Inflammatory macrophage treated with lipopolysaccharide for 4 hours (primary cell): ENCODE data around the gene B9D2.
"Not testable (repeated sequence)": the region's sequence is repeated elsewhere in the genome, so short reads cannot be mapped to it uniquely, and the experiment has no call there.

ENCODE experiments used
- DNase-seq: peaks from one replicate; pipeline ENCODE4 v3.0.0-alpha.2; 2020

The B9D2 gene

DNA sequence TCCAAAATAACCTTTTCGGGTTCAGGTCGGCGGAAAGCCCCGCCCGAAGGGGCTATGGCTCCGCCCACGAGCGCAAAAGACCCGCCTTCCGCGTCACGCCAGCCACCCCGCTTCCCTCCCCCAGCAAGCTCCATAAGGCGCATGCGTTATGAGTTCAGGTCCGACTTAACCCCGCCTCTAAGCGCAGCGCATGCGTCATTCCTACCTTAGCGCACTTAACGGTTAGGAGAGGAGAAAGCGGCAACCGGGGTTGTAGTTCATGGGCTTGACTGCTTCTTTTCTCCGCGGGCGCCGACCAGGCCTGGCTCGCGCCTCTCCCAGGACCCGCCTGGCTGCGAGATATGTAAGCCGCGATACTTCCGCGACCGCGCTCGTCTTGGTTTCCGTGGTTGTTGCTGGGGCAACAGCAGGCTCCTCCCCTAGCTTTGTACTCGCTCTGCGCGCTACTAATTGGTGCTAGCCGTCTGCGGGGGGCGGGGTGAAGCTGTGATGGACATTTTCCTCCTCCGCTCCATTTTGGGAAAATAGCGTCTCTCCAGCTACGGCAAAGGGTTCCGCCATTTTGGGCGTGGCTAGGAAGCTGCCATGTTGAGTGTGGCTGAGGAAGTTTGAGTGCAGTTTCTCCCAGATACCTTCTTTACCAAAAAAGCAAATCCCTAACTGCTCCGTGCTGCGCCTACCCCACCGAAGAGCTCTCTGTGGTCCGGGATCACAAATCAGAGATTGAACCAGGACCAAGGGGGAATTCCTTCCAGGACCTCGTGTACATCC lies at the start of gene B9D2:
B9D2 (minus strand) TSS at position 397 of the 771 bp plus-strand sequence. CDS start 630 bp downstream, outside the sequence.
- DNase-seq, result peak; percentile 99

DNA sequence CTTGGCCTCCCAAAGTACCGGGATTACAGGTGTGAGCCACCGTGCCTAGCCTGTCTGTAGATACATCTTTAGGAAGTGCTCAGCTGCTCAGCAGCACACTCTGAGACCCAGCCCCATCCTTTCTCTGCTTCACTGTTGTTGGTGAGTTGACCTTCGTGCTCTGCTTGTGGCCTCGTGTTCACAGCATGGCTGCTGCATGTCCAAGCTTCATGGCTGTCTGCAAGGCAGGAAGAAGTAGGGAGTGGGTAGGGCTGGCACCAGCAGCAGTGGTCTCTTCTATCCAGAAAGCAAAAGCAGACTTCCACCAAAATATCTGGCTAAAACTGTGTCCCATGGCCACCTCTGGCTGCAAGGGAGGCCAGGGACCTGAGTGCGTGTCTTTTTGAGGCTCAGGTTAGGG lies 49.0 kb upstream of the B9D2 start:
- DNase-seq, result no peak

DNA sequence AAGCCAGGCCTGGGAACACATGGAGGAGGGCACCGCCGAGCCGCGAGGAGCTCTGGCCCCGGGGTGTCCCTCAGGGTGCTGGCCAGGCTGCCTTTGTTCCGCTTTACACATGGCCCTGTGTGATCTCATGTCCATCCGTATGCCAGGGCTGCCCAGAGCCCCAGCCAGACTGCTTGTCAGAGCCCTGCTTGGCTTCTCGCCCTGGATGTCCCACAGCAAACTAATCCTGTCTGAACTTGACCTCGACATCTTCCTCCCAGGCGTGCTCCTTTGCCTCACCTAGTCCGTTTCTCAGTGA lies 48.0 kb upstream of the B9D2 start:
- DNase-seq, result no peak

DNA sequence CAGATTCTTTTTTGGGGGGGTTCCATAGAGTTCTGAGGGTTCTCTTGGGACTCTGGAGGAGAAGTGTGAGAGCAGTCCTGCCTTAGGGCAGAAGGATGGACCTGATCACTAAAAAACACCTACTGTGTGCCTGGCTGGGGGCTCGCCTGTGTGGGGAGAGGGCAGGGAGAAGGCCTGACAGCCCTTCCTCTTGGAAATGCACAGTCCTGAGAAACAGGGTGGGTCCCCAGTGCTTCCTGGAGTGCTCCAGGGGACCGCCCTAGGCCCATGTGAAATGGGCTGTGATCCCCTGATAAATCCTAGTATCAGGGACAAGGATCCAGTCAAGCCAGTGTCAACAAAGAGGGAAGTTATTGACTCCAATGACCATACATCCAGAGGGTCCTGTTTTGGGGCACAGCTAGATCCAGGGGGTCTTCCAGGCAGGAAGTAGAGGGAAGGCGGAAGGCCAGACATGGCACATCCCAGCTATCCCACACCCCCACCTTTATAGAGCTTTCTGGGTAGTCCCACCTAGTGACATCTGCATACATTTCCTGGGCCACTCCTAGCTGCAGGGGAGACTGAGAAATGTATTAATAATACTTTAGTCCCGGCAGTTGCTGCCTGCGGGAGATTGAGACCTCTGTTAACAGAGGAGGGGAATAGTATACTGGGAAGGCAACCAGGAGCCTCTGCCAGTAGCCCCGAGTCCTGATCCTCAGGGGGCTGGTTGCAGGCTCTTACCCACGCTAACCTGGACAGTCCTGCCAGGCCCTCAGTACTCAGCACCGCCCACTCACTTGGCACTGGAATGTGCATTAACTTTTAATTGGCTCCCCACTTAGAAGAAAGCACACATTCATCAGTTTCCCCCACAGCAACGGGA lies 47.4 kb upstream of the B9D2 start:
- DNase-seq, result no peak

- DNase-seq, result no peak
Observed at GRCh38 chr19:41410336-41411054, 46.5 kb upstream of the B9D2 start.

- no peak for DNase-seq
Observed at GRCh38 chr19:41409288-41409687, 45.3 kb upstream of the B9D2 start.

DNA sequence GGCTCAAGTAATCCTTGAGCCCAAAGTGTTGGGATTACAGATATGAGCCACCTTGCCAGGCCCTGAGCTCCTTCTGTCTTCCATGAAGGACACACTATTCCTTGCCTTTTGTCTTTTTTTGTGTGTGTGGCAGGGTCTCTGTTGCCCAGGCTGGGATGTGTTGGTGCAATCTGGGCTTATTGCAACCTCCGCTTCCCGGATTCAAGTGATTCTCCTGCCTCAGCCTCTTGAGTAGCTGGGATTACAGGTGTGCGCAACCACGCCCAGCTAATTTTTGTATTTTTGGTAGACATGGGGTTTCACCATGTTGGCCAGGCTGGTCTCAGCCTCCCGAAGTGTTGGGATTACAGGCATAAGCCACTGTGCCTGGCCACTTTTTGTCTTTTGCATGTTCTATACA lies 44.9 kb upstream of the B9D2 start:
- not testable (repeated sequence) for DNase-seq

DNA sequence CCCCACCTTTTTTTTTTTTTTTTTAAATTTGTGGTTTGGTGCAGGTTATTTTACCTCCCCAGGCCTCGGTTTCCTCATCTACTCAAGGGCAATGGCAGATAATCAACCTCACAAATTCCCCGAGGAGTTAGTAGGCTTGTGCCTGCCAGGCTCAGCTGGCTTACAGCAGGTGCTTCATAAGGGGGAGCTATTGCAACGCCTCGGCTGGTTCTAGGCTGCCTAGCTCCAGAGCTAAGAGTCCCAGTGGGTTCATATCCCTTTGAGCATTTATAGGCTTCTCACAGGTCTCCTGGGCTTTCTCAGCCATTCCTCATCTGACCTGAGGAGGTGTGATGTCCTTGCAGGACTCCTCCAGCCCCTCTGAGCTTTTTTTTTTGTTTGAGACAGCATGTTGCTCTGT lies 44.3 kb upstream of the B9D2 start:
- no peak for DNase-seq

DNA sequence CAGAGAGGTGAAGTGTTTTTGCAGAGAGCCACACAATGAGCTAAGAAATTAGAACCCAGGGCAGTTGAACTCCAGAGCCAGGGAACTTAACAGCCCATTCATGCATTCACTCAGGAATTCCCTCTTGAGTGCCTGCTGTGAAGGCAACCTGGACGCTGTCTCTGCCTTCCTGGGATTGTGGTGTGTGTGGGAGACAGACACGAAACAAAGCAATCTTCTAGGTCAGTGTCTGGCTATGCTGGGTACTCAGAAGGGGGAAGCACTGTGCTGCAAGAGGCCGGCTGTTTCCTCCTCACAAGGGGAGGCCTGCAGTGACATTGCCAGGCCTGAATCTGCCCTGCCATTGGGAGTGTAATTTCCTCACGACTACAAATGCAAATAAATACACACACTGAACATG lies 43.3 kb upstream of the B9D2 start:
- DNase-seq, result peak; percentile 77

DNA sequence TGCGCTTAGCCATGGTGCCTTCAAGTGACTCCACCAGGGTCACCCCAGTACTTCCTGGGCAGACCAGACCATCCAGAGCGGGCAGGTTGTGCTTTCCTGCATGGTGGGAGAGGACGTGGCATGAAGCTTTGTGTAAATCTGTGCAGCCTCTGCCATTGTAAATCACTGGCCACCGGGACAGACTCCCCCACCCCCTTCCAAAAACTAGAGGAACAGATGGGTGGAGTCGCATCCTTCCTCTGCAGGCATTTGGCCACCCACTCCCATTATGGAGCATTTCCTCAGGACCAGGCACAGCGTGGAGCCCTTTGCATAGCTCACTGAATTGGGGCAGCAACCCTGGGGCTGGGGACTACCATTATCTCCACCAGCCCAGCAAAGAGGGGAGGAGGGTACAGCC lies 41.8 kb upstream of the B9D2 start:
- DNase-seq, result no peak

DNA sequence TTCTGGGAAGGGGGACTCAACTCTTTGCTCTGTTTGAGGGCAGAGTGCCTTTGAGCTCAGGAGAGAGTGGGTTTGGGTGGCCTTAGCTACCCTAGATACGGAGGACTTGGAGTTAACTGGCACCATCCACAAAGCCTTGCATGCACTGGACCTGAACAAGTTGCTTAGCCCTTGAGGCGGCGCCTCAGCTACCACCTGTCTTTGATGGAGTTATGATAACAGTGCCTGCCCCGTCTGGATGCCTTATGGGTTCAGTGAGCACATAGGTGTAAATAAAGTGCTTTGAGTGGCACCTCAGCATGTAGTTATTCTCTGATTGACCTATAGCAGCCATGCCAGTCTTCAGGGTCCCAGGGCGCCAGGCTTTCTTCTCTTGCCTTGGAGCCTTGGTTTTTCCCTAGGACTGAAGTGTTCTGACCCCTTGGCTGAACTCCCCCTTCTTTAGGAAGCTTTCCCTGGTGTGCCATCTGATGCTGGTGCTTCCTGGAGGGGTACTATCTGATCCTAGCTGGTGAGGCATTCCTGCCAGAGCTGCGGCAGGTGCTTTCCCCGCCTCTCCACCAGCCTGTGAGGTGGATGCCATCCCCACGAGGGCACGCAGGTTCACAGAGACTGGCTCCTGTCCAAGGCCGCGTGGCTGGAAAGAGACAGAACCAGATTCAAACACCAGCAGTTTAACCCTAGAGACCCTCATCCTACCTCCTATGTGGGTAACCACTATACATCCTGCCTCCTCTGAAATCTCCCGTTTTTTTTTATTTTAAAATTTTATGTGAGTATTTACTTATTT lies 39.4 kb upstream of the B9D2 start:
- no peak for DNase-seq

DNA sequence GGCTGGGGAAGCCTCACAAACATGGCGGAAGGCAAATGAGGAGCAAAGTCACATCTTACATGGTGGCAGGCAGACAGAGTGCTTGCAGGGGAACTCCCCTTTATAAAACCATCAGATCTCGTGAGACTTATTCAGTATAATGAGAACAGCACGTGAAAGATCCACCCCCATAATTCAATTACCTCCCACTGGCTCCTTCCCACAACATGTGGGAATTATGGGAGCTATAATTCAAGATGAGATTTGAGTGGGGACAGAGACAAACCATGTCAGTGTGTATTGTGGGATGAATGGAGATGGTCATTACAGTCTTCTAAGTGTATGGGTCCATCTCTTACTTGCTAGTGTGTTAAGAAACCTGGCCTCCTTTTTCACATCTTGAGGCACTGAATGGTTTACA lies 38.1 kb upstream of the B9D2 start:
- DNase-seq, result no peak

GRCh38 chr19:41401483-41401882 lies 37.5 kb upstream of the B9D2 start:
- no peak for DNase-seq

DNA sequence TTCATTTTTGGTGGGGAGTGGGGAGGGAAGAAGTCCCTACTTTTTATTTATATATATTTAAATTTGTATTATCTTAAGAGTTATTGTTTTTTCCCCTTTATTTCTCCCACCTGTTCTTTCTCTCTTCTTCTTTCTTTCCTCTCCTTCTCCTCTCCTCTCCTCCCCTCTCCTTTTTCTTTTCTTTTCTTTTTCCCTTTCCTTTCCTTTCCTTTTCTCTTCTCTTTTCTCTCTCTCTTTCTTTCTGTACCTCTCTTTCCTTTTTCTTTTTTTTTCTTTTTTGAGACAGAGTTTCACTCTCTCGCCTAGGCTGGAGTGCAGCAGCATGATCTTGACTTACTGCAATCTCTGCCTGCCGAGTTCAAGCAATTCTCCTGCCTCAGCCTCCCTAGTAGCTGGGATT lies 35.6 kb upstream of the B9D2 start:
- no peak for DNase-seq

DNA sequence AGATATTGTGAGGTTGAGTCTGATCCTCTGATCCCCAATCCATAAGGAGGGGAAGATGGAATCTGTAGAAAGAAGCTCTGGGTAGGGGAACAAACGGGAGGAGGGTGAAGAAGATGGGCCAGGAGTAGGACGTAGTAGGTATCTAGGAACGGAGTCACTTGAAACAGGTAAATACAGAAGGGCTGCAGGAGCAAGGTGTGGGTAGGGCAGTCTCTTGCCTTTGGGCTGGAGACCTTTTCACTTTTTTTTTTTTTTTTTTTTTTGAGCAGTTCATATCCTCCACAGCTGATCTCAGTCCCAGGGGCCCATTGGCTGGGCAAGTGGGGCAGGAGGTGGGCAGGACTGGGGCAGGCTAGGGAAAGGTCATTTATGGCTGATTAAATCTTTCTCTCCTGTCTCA lies 35.1 kb upstream of the B9D2 start:
- no peak for DNase-seq

DNA sequence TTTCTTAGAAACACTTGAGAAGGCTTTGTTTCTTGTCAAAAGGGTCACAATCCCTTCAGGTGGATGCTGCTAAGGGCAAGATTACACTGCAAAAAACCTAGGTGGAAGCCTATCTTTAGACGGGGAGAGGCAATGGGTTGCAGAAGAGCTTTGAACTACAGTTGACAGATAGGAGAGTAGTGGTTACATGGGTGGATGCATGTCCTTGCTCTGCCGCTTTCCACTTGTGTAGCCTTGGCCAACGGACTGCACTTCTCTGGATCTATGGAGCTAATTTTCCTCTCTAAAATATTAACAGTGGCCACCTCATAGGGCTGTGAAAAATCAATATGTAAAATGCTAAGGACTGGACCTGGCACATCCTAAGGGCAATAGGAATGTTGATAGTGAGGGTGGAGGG lies 34.6 kb upstream of the B9D2 start:
- no peak for DNase-seq

DNA sequence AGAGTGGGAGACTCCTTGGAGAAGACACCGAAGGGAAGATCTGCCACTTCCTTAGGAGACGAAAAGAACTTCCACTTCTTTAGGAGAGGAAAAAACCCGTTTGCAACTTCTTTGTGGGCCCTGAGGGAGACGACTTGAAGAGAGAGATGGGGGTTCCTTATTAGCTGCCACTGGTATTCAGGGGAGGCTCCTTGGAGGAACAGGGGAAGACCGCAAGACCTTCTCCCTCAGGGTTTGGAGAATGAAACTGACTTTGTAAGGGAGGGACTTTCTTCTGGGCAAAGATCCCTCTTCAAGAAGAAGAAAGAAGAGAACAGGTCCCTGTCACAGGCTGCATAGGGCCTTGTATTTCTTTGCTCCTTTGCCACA lies 34.1 kb upstream of the B9D2 start:
- DNase-seq, result peak; percentile 39

DNA sequence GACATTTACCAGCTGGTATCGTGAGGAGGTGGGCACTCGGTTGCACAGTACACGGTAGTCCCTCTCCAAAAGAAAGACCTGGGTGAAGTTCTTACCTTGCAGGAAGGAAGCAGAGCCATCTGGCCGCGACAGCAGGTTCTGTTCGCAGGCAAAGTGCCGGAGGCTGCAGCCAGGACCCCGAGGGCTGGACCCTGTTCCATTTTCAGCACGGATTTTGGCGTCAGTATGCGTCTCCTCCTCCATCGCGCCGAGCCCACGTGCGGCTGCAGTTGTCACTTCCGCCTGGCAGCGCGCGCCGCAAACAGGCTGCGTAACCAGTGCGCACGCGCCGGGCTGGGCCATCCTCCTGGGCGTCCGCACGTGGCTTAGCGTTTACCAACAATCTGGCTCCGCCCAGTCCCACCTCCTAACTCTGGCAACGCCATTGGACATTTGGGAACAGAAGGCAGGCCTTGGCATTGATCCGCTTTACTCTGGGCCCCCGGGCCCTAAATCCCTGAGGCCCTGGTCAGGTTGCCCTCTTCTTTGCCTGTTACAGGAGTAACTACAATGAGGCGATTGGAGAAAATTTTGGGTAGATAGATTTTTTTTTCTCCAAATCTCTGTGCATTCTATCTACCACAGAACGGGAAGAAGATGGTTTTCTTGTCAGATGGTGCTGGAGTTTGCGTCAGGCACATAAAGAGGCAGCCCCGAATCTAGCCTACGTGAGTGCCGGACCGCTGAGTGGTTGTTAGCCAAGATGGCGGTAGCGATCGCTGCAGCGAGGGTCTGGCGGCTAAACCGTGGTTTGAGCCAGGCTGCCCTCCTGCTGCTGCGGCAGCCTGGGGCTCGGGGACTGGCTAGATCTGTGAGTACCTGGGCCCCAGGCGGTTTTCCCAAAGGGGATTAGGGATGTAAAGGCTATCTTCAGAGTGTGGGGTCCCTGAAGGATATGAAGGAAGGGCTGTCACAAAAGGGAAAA lies 33.4 kb upstream of the B9D2 start, which contains the start of the genes BCKDHA and EXOSC5:
BCKDHA (plus strand) TSS at position 733 of the 964 bp plus-strand sequence; CDS start at position 743, 10 bp downstream.
EXOSC5 (minus strand) TSS at position 274 of the 964 bp plus-strand sequence; CDS start at position 243, 31 bp downstream.
- DNase-seq, result peak; percentile 100

DNA sequence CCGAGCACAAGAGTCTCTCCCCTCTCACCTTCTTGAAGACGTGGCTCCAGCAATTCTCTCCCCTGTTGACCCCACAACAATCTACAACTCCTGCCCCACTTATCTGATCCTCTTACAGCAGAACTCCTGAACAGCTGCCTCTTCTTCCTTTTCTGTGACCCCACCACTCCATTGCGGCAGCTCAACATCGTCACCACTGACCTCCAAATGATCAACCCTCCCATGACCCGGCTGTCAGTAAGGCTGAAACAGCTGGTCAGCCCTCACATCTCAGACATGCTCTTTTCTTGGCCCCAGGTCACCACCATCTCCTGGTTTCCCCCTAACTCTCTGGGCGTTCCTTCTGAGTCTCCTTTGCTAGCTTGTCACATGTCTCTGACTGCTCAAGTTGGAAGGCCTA lies 31.4 kb upstream of the B9D2 start:
- DNase-seq, result peak; percentile 16

GRCh38 chr19:41392775-41393174 lies 28.8 kb upstream of the B9D2 start:
- DNase-seq, result no peak

GRCh38 chr19:41391618-41392017 lies 27.7 kb upstream of the B9D2 start:
- DNase-seq, result no peak
